Stimulated activated CD4-positive, alpha-beta T cell treated with anti-CD3 and anti-CD28 coated beads, Interleukin-2, amount 100 ng/mL, for 24 hours (primary cell): Measurements from ENCODE around the gene MICB.
"Not testable (repeated sequence)": the region's sequence is repeated elsewhere in the genome, so short reads cannot be mapped to it uniquely, and the experiment has no call there.

Source experiments
- DNase-seq, 2 donors: peaks; one replicate each; pipeline ENCODE4 v3.0.0-alpha.2; 2020

The MICB gene

GRCh38 chr6:31476515-31477139 is 21.3 kb upstream of the MICB start:
- no peak for DNase-seq

DNA sequence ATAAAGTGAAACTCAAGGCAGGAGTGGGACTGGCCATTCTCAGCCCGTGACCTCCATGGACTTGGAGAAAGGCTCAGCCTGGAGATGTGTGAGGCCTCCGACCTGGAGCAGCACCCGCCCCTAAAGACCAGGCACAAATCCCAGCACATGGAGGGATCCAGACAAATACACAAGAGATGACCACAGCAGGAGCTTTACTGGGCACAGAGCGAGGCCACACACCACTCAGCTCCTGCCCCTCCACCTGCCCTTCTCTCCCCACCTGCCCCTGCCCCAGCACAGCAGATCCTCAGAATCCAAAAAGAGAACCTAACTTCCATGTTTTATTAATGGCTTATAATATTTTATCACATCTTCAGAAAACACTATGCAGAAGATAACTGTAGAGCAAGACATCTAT is 20.4 kb upstream of the MICB start:
- no peak for DNase-seq

DNA sequence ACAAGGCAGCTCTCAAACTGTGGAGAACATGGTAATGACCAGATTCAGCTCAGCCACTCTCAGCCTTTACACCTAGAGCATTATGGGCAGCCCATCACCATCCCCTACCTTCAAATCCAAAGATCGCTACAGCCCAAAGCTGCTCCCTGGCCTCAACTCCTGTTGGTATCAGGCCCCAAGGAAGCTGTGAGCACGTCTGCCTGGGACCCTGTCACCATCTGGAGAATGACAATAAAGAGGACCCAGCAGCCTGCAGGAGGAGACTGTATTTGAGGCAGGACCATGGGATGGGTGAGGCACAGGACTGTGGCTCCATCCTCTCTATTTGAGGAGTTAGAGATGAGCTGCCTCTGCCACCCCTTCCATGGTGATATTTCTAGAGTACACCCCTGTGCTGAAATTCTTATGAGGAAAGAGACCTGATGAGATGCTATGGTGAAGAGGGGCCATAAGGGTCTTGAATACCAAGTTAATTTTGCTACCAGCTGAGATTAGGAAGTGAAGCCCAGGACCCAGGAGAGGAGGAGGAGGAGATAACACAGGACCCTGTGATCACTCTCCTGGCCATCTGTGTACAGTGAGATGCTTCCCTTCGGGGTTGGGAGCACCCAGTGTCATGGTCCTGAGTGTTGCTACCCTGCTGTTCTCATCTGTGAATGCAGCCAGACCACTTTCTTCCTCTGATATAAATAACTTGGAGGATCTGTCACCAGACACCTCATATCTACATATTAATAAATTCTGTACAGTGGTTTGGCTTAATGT is 19.6 kb upstream of the MICB start:
- no peak for DNase-seq

DNA sequence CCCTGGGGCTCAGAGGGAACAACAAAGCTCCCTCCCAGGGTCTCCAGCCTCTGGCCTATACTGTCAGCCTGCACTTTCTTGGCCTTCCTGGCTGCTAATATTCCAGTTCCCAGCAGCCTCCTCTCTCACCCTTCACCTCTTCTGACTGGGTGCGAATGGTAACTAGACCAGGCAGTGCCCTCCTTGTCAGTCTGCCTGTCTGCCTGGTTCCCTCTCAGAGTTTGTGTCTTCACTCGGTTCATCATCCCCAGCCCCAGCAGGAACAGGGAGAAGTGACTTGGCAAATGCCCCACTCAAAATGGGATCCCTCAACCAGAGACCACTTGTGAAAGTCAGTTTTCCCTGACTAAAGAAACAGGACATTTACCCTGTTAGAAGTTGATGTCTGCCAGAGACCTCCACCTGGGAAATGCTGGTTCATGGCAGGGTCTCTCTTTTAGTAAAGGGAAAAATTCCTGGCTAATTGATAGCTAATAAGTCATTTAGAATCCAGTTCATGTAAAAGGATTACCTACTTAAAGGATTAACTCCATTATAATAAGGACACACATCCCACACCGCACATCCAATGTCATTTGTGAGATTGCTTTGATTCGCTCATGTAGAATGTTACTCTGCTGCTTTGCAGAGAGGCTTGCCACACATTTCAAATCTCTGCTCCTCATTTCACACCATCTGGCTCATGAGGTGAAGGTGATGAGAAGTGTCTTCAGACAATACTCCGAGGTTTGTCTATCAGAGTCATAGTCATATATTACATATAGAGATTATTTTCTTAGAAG is 18.6 kb upstream of the MICB start:
- no peak for DNase-seq

GRCh38 chr6:31479933-31480535 is 17.9 kb upstream of the MICB start:
- no peak for DNase-seq

DNA sequence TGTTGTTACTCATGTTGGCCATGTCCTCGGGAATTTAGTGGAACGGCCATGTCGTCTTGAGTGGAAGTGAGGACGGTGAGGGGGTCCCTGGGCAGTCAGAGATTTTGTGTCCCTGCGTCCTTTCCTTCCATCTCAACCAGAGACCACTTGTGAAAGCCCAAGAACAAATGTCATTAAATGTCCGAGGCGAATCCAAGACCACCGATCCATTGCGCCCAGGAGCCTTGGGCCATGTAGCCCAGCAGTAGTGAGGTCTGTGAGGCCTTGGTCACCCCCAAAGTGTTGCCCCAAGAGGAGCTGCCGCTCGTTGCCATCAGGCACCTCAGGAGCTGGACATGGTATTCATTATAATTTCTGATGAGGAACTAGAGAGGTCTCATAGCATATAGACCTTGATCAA is 17.4 kb upstream of the MICB start:
- DNase-seq, result no peak

DNA sequence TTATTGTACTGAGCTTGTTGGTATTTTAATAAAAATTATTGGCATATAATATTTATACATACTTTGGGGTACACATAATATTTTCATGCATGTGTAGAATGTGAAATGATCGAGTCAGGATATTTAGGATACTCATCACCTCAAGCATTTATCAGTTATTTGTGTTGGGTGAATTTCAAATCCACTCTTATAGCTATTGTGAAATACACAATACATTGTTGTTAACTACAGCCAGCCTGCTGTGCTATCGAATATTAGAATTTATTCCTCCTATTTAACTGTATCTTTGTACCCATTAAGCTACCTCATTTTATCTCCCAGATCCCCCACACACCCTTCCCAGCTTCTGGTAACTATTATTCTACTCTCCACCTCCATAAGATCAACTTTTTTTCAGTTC is 14.6 kb upstream of the MICB start:
- DNase-seq, result no peak

DNA sequence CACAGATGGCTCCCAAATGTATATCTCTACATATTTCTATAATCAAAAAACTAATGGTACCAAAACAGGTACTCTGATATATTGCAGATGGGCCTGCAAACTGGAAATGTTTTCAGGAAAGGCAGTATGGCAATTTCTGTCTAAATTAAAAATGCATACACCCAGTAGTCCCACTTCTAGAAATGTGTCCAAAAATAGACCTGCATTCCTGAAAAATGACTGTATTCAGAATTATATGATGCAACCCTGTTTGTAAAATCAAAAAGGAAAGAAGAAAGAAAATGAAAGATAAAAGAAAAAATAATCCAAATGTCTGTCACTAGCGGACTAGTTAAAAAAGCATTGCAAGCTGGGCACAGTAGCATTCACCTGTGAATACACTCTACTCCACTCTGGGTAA is 12.9 kb upstream of the MICB start:
- DNase-seq, result no peak

DNA sequence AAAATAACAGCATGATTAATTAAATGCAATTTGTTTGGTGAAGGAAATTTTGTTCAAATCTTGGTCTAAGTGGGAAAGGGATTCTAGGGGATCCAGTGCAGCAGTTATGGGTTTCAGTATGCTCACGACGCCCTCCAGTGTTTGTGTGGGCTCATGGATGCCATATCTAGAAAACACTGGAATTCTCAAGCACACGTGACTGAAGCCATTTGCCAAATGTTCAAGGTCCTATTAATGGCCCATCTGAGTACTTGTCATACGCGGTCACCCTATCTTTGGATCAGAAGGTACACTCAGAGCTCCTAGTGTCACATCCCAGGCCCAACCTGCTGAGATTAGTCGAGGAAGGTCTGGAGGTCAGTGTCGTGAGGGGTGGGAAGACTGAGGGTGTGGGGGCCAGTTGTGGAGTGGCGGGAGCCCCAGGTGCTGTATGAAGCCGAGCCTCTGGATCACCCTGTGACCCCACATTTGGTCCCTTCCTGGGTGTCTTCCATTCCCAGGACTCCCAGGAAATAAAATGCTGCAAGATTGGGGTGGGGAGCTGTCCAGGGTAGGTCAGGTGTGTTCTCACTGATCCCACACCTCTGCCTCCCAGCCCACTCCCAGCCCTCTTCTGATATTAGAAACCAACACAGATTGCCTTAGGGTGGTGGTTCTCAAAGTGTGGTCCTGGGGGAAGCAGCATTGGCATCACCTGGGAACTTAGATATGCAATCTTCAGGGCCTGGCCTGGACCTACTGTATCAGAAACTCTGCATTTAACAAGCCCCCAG is 11.7 kb upstream of the MICB start:
- DNase-seq, result not testable (repeated sequence)

- not testable (repeated sequence) for DNase-seq
Observed at GRCh38 chr6:31487674-31488073, 10.3 kb upstream of the MICB start.

DNA sequence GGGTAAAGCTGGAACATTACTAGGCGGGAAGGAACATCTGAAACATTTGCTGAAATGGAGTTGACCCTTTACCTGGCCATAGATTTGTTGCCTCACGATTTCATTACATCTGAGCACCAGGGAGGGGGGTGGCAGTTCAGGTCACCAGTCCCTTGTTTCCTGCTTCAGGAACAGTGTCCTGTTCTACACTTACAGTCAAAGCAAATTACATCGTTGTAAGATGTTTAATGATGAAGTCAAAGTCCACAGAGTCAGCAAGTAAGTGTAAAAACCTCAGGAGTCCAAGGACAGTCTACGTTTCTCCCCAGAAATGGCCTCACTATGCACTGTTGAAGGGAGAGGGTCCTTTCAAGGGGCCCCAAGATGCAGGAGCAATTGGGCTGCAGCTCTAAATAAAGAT is 8.9 kb upstream of the MICB start:
- DNase-seq, result no peak

DNA sequence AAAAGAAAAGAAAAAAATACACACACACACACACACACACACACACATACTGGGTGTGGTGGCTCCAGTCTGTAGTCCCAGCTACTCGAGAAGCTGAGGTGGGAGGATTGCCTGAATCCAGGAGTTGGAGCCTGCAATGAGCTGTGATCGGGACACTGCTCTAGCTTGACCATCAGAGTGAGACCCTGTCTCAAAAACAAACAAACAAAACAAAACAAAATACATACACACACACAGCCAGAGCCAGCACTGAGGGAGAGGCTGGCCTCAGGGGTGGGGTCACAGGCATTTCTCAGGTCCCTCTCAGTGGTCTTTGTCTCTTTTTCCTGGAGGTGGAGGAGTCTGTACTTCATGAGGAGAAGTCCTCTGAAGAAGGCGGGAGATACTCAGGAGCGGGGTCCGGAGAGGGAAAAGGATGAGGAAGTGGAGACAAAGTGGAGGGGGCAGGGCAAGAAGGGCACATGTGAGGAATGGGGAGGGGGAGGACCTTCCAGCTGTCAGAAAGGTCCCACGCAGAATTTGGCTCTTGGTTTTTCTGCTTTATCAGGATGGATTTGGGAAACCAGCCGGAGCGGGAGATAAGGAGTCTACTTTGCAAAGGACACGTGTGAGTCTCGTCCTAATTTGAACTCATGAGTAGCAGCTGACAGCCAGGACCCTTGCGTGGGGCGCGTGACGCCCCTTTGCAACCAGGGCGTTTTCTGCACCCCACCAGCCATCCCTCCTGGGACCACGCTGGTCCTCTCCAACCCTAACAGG is 7.7 kb upstream of the MICB start:
- DNase-seq, result no peak

GRCh38 chr6:31493550-31493874 is 4.4 kb upstream of the MICB start:
- not testable (repeated sequence) for DNase-seq

DNA sequence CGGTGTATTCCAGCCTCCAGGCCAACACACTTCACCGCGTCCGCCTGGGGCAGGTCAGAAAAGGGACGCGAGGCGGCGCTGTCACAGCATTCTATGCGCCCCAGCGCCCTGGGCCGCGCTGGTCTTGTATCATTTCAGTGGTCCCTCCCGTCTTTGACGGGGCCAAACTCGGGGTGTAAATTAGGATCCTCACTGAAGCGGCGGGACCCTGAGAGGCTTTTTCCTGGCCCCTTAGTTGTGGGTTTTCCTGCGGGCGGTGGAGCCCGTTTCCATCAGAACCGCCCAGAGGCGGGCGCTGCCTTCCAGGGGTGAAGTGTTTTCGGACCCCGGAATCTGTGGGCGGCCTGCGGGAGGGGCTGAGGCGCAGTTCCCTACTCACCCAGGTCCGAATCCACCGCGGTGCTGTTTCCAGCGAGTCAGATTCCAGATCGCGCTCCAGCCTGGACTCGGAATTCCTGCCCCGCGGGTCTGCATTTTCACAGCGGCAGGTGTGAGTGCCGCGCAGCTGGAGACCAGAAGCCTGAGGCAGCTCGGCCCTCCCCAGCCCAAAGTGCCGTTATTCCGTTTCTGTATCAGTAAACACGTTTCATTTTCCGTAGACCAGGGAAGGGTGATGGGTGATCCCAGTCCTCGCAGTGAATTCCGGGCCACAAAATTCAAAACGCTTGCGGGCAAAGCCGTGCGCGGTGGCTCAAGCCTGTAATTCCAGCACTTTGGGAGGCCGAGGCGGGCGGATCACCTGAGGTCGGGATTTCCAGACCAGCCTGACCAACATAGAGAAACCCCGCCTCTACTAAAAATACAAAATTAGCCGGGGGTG is 3.9 kb upstream of the MICB start:
- DNase-seq, result peak; percentile 87

- DNase-seq, result no peak
Observed at GRCh38 chr6:31495580-31495979, 2.4 kb upstream of the MICB start.

GRCh38 chr6:31496826-31497225 is 1.1 kb upstream of the MICB start:
- DNase-seq, result not testable (repeated sequence)

DNA sequence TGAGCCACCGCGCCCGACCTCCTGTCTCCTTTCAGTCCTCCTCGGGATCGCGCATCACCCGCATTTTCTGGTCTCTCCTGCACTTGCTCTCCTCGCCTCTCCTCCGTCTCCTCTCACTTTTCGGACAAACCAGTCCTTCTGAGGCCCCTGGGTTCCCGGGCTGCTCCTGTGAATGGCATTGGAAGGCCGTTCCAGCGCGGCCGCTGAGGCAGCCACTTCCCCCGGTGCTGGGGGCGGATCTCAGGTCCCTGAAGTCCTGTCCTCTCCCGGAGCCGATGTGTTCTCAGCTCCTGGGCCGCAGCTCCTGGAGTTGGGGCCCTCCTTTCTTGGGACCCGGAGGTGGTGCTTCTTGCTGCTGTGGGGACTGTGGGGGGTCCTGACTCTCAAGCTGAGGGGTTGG is 803 bp downstream of the MICB start:
- no peak for DNase-seq

- not testable (repeated sequence) for DNase-seq
Observed at GRCh38 chr6:31499648-31500047, 1.7 kb downstream of the MICB start.

DNA sequence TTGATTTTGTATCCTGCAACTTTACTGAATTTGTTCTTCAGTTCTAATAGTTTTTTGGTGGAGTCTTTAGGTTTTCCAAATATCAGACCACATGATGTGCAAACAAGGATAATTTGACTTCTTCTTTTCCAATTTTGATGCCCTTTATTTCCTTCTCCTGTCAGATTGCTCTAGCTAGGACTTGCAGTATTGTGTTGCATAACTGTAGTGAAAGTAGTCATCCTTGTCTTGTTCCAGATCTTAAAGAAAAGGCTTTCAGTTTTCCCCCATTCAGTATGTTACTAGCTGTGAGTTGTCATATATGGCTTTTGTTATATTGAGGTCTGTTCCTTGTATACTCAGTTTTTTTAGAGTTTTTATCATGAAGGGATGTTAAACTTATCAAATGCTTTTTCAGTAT is 4.6 kb downstream of the MICB start:
- no peak for DNase-seq

DNA sequence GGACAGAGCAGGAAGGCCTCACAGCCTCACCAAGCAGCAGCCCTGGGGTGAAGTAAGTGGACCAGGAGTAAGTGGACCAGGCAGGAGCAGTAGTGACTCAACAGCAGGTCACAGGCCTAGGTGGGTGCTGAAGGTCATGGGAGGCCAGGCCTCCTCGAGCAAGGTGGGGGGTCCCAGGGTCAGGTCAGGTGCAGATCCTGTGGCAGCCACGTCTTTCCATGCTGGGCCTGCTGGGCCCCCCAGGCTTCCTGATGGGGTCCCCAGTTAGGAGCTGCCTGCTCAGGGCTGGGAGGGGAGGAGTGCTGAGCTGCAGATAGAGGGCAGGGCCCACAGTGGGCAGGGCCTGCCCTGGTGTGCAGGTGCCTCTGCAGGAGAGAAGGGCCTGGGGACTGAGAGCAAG is 11.1 kb downstream of the MICB start:
- DNase-seq, result not testable (repeated sequence)

- no peak for DNase-seq
Observed at GRCh38 chr6:31510007-31510406, 12.1 kb downstream of the MICB start.
